ENCODE measurements around the gene GNS.

Gene GNS

GRCh38 chr12:64743206-64743605 is 16.0 kb downstream of the GNS start:
- H3K4me3 ChIP-seq (ENCODE audit: low read depth, low read length), result no peak overlapping the region
- TF ChIP-seq, protein P1, sequence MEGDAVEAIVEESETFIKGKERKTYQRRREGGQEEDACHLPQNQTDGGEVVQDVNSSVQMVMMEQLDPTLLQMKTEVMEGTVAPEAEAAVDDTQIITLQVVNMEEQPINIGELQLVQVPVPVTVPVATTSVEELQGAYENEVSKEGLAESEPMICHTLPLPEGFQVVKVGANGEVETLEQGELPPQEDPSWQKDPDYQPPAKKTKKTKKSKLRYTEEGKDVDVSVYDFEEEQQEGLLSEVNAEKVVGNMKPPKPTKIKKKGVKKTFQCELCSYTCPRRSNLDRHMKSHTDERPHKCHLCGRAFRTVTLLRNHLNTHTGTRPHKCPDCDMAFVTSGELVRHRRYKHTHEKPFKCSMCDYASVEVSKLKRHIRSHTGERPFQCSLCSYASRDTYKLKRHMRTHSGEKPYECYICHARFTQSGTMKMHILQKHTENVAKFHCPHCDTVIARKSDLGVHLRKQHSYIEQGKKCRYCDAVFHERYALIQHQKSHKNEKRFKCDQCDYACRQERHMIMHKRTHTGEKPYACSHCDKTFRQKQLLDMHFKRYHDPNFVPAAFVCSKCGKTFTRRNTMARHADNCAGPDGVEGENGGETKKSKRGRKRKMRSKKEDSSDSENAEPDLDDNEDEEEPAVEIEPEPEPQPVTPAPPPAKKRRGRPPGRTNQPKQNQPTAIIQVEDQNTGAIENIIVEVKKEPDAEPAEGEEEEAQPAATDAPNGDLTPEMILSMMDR (IDR thresholded peaks at IDR 0.05; ENCODE audit: low read depth, low read length, missing control alignments), result no peak
- in situ Hi-C loops (cut with HindIII; ENCODE audit: low sequenced_read_pairs), result no loop called here
- no peak for DNase-seq (ENCODE audit: low read depth)

GRCh38 chr12:64742416-64742815 is 16.8 kb downstream of the GNS start:
- TF ChIP-seq, protein P1 (IDR thresholded peaks at IDR 0.05; ENCODE audit: low read depth, low read length, missing control alignments), result no peak
- no peak for DNase-seq (ENCODE audit: low read depth)
- no peak overlapping the region for H3K4me3 ChIP-seq (ENCODE audit: low read depth, low read length)
- in situ Hi-C loops (cut with HindIII; ENCODE audit: low sequenced_read_pairs), result no loop called here

DNA sequence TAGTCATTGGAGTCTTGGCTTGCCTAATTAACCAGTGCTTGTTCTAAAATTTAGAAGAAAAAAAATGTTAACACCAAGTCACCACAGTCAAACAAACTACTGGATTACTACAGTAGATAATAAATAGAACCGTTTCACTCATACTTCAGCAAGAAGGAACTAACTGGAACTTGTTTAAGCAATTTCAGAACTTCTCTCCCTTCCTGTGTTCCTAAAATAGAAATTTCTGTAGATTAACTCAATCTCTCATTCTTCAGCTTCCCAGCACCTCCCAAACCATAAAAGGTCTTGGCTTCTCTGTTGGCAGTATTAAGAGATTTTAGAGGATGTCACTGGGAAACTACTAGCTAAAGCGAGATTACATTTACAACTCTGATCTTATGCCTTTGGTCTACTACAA is 18.6 kb downstream of the GNS start:
- in situ Hi-C loops (cut with HindIII; ENCODE audit: low sequenced_read_pairs), result no loop called here
- TF ChIP-seq, protein P1 (IDR thresholded peaks at IDR 0.05; ENCODE audit: low read depth, low read length, missing control alignments), result no peak
- no peak for DNase-seq (ENCODE audit: low read depth)
- H3K4me3 ChIP-seq (ENCODE audit: low read depth, low read length), result no peak overlapping the region

DNA sequence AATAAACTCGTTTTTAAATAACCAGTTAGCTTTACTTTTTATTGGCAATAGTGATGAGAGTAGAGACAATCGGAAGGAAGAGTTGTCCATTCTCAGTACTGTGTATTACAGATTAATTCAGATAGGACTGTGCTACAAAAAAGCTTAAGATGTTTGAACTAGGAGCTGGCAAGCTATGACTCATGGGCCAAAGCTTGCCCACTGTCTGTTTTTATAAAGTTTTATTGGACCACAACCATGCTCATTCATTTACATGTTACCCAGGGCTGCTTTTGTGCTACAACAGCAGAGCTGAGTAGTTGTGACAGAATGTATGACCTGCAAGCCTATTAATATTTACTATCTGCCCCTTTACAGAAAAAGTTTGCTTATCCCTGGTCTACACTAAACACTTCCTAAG is 19.4 kb downstream of the GNS start:
- in situ Hi-C loops (cut with HindIII; ENCODE audit: low sequenced_read_pairs), result no loop called here
- DNase-seq (ENCODE audit: low read depth), result no peak
- TF ChIP-seq, protein P1 (IDR thresholded peaks at IDR 0.05; ENCODE audit: low read depth, low read length, missing control alignments), result no peak
- no peak overlapping the region for H3K4me3 ChIP-seq (ENCODE audit: low read depth, low read length)

GRCh38 chr12:64737539-64737938 is 21.7 kb downstream of the GNS start:
- TF ChIP-seq, protein P1 (IDR thresholded peaks at IDR 0.05; ENCODE audit: low read depth, low read length, missing control alignments), result no peak
- no peak overlapping the region for H3K4me3 ChIP-seq (ENCODE audit: low read depth, low read length)
- in situ Hi-C loops (cut with HindIII; ENCODE audit: low sequenced_read_pairs), result no loop called here
- DNase-seq (ENCODE audit: low read depth), result no peak

DNA sequence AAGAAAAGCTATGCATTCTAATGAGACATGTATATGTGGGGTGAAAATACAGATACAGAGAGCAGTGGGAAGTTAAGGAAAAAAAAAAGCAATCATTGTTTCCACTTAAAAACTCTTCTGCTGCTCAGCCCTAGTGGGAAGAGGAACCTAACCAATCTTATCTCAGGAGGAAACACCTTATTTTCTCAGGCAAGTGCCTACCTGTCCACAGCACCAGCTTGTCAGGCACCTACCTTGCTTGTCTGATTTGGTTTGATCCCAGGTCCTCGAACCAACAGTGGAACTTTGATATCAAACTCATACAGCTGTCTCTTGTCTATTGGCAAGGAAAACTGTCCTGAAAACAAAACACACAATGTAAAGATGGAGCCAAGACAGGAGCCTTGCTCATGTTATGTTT is 22.4 kb downstream of the GNS start:
- TF ChIP-seq, protein P1 (IDR thresholded peaks at IDR 0.05; ENCODE audit: low read depth, low read length, missing control alignments), result no peak
- H3K4me3 ChIP-seq (ENCODE audit: low read depth, low read length), result no peak overlapping the region
- in situ Hi-C loops (cut with HindIII; ENCODE audit: low sequenced_read_pairs), result no loop called here
- no peak for DNase-seq (ENCODE audit: low read depth)

- DNase-seq (ENCODE audit: low read depth), result no peak
- TF ChIP-seq, protein P1 (IDR thresholded peaks at IDR 0.05; ENCODE audit: low read depth, low read length, missing control alignments), result no peak
- H3K4me3 ChIP-seq (ENCODE audit: low read depth, low read length), result no peak overlapping the region
- in situ Hi-C loops (cut with HindIII; ENCODE audit: low sequenced_read_pairs), result no loop called here
Measured at GRCh38 chr12:64735442-64735841, 23.8 kb downstream of the GNS start.

All from astrocyte of the cerebellum (primary cell).